Thymus (tissue), 11 donors: Measurements from ENCODE around the gene SEC14L5. TPM values are rescaled to one million over a fixed set of nuclear protein-coding genes. Genes with fewer than 3 reads are reported as not detected.

Experiments used
- DNase-seq, 9 donors: peaks; one replicate each; pipeline ENCODE4 v3.0.0-alpha.2; 2013; ENCODE audit warnings: low spot score in 9 of 9, low read depth in 6 of 9, missing footprints in 1 of 9
- H3K27ac ChIP-seq, 2 donors: one replicate each; pipeline ENCODE4 v1.5.1; 2013; ENCODE audit warnings: control low read depth in 1 of 2, low read depth in 1 of 2, low read length in 1 of 2, mild to moderate bottlenecking in 1 of 2, moderate library complexity in 1 of 2
- H3K27me3 ChIP-seq, 2 donors: one replicate each; pipeline ENCODE4 v1.5.1; 2013; ENCODE audit warnings: low read length in 1 of 2; ENCODE audit not compliant: control insufficient read depth in 2 of 2, insufficient read depth in 1 of 2
- H3K36me3 ChIP-seq, 2 donors: one replicate each; pipeline ENCODE4 v1.5.1; 2013; ENCODE audit warnings: low read length in 1 of 2, mild to moderate bottlenecking in 1 of 2, moderate library complexity in 1 of 2; ENCODE audit not compliant: control insufficient read depth in 2 of 2, insufficient read depth in 2 of 2
- H3K4me1 ChIP-seq, 2 donors: one replicate each; pipeline ENCODE4 v1.5.1; 2013; ENCODE audit warnings: low read length in 2 of 2; ENCODE audit not compliant: control insufficient read depth in 2 of 2, insufficient read depth in 2 of 2
- H3K4me3 ChIP-seq, 2 donors: one replicate each; pipeline ENCODE4 v1.5.1; 2013; ENCODE audit warnings: low read length in 2 of 2, control low read depth in 1 of 2, mild to moderate bottlenecking in 1 of 2
- H3K9me3 ChIP-seq, 2 donors: one replicate each; pipeline ENCODE4 v1.5.1; 2013; ENCODE audit warnings: low read length in 1 of 2, mild to moderate bottlenecking in 1 of 2; ENCODE audit not compliant: control insufficient read depth in 2 of 2, insufficient read depth in 1 of 2
- WGBS: extraction: QIAGEN DNeasy Blood & Tissue Kit; methylation state at CpG from one replicate; pipeline ENCODE4 v1.1.7; 2013; 5-methylcytosine and 5-hydroxymethylcytosine counted together
- polyA plus RNA-seq: library from polyadenylated mRNA; stranded (reverse); fragments of 200-250 nt; gene quantifications from one replicate; pipeline ENCODE4 v1.2.3, GENCODE V29; 2013
- total RNA-seq: library from RNA; stranded (reverse); fragments of 120-200 nt; gene quantifications from one replicate; pipeline ENCODE4 v1.2.4, GENCODE V29; 2013
- donor health status: healthy.

The SEC14L5 gene
- total and polyA plus RNA-seq, 2 donors, result 0.14 to 0.24 TPM

GRCh38 chr16:4972938-4973587 lies 14.9 kb downstream of the SEC14L5 start:
- WGBS, result 67% methylated on average over 8 of the region's 8 CpGs
- H3K27ac ChIP-seq, result no peak overlapping the region

GRCh38 chr16:4976079-4976478 lies 17.9 kb downstream of the SEC14L5 start:
- Histone ChIP-seq H3K4me3 (no peak overlapping the region), H3K27ac (no peak overlapping the region), H3K27me3 (peaks cover 0 to 2% of the 10 kb centered on the region in 2 donors), H3K36me3 (no peaks in the 10 kb centered on the region), H3K4me1 (no peaks in the 10 kb centered on the region), H3K9me3 (peaks cover 0 to 13% of the 10 kb centered on the region in 2 donors)
- WGBS, result 72% methylated on average over 2 of the region's 2 CpGs
- no peak for DNase-seq

More at GRCh38 chr16:4972938-4973587, 14.9 kb downstream of the SEC14L5 start:
- H3K4me3 ChIP-seq, result no peak overlapping the region
- no peaks in the 10 kb centered on the region for H3K27me3 ChIP-seq
- H3K36me3 ChIP-seq, result no peaks in the 10 kb centered on the region
- H3K9me3 ChIP-seq, result peaks cover 0 to 13% of the 10 kb centered on the region in 2 donors
- no peak for DNase-seq
- H3K4me1 ChIP-seq, result peaks cover 9 to 10% of the 10 kb centered on the region in 2 donors

DNA sequence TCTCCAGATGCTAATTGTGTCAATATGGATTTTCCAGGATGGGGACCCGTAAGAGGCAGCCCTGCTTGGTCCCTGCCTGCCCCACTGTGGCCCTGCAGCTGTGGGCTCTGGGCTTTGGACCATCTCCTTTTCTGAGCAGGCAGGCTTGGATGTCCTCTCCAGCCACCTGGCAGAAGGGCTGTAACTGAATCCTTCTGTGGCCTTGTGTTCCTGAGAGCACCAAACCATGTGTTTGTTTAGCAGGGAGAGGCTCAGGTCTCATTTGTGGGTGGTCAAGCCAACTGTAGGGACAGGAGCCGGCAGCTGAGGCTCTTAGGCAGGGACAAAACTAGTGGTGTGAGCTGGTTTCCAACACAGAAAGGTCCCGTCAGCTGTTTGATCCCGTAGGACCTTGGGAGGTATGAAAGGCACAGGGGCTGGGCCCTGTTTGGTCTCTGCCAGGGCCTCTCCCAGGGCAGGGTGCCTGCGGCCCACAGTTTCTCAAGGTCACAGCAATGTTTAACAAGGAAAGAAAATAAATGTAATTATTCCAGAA lies 18.5 kb downstream of the SEC14L5 start:
- WGBS, result 94% methylated on average over 5 of the region's 5 CpGs
- H3K9me3 ChIP-seq, result peaks cover 0 to 13% of the 10 kb centered on the region in 2 donors
- H3K4me1 ChIP-seq, result no peaks in the 10 kb centered on the region
- DNase-seq, result no peak
- peaks cover 0 to 2% of the 10 kb centered on the region in 2 donors for H3K27me3 ChIP-seq
- no peak overlapping the region for H3K4me3 ChIP-seq
- no peaks in the 10 kb centered on the region for H3K36me3 ChIP-seq
- H3K27ac ChIP-seq, result no peak overlapping the region

DNA sequence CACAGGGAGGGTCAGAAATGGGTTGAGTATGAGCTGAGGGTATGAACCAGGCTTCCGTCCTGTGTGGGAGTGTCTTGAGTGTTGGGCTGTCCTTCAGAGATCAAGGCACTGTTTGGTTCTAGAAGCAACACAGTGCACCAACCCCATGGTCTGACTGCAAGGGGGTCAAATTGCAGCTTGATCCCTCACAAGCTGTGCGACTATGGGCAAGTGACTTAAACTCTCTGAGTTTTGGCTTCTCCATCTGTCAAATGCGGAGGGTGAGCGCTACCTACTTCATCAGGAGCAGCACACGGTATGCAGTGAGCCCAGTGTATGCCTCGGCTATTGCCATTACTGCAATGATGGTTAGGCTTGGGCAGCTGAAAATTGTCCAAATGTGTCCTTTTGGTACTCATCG lies 21.0 kb downstream of the SEC14L5 start:
- WGBS, result 95% methylated on average over 7 of the region's 7 CpGs
- Histone ChIP-seq H3K9me3 (peaks cover 0 to 7% of the 10 kb centered on the region in 2 donors), H3K27ac (no peak overlapping the region), H3K4me3 (no peak overlapping the region), H3K36me3 (no peaks in the 10 kb centered on the region), H3K27me3 (peaks cover 0 to 8% of the 10 kb centered on the region in 2 donors), H3K4me1 (no peaks in the 10 kb centered on the region)
- no peak for DNase-seq

GRCh38 chr16:4979736-4980660 lies 21.9 kb downstream of the SEC14L5 start:
- H3K4me3 ChIP-seq, result no peak overlapping the region
- WGBS, result 75% methylated on average over 25 of the region's 25 CpGs

GRCh38 chr16:4980691-4981090 lies 22.6 kb downstream of the SEC14L5 start:
- Histone ChIP-seq H3K36me3 (no peaks in the 10 kb centered on the region), H3K27me3 (peaks cover 0 to 12% of the 10 kb centered on the region in 2 donors), H3K27ac (no peak overlapping the region), H3K4me1 (no peaks in the 10 kb centered on the region), H3K9me3 (peaks cover 0 to 7% of the 10 kb centered on the region in 2 donors), H3K4me3 (no peak overlapping the region)
- 88% methylated on average over 10 of the region's 10 CpGs for WGBS
- DNase-seq, result no peak

More at GRCh38 chr16:4979736-4980660, 21.9 kb downstream of the SEC14L5 start:
- Histone ChIP-seq H3K27me3 (peaks cover 0 to 8% of the 10 kb centered on the region in 2 donors), H3K36me3 (no peaks in the 10 kb centered on the region), H3K27ac (no peak overlapping the region), H3K4me1 (no peaks in the 10 kb centered on the region), H3K9me3 (peaks cover 0 to 7% of the 10 kb centered on the region in 2 donors)
- no peak for DNase-seq

GRCh38 chr16:4981473-4981872 lies 23.3 kb downstream of the SEC14L5 start:
- WGBS, result 91% methylated on average over 7 of the region's 7 CpGs
- Histone ChIP-seq H3K9me3 (peaks cover 0 to 4% of the 10 kb centered on the region in 2 donors), H3K4me1 (no peaks in the 10 kb centered on the region), H3K27ac (no peak overlapping the region), H3K36me3 (no peaks in the 10 kb centered on the region), H3K27me3 (peaks cover 2 to 20% of the 10 kb centered on the region in 2 donors), H3K4me3 (no peak overlapping the region)
- DNase-seq, result no peak

GRCh38 chr16:4982056-4982867 lies 24.1 kb downstream of the SEC14L5 start:
- DNase-seq, result no peak
- Histone ChIP-seq H3K9me3 (no peaks in the 10 kb centered on the region), H3K27ac (no peak overlapping the region), H3K36me3 (no peaks in the 10 kb centered on the region), H3K4me3 (no peak overlapping the region), H3K4me1 (no peaks in the 10 kb centered on the region), H3K27me3 (peaks cover 3 to 26% of the 10 kb centered on the region in 2 donors)
- 73% methylated on average over 20 of the region's 20 CpGs for WGBS
